ENCODE data around the gene PNMT. TPM values are rescaled to one million over a fixed set of nuclear protein-coding genes. Genes with fewer than 3 reads are reported as not detected.

PNMT gene
- total RNA-seq, 1 donor from 2014 or later = 4.3 TPM

Other genes starting within 250 kb of the PNMT start
- 37.2 TPM for gene MED1, start 217.2 kb upstream of the PNMT start, total RNA-seq
- gene CDK12, start 207.0 kb upstream of the PNMT start, total RNA-seq = 53.6 TPM
- not detected for gene NEUROD2, start 60.5 kb upstream of the PNMT start, total RNA-seq
- gene PPP1R1B, start 41.5 kb upstream of the PNMT start, total RNA-seq = 25.1 TPM
- gene STARD3, start 31.3 kb upstream of the PNMT start, total RNA-seq = 78.2 TPM
- 5.3 TPM for gene TCAP, start 3.1 kb upstream of the PNMT start, total RNA-seq
- gene PGAP3, start 19.6 kb downstream of the PNMT start, total RNA-seq = 24.5 TPM
- gene ERBB2, start 31.6 kb downstream of the PNMT start, total RNA-seq = 97.5 TPM
- 48.5 TPM for gene MIEN1, start 62.1 kb downstream of the PNMT start, total RNA-seq
- 25.0 TPM for gene GRB7, start 69.5 kb downstream of the PNMT start, total RNA-seq
- 8.2 TPM for gene IKZF3, start 195.9 kb downstream of the PNMT start, total RNA-seq
- gene ZPBP2, start 199.7 kb downstream of the PNMT start, total RNA-seq = not detected

Data from upper lobe of right lung (tissue), 1 donor.